NCI-H2196 (cell line): Measurements from ENCODE around the gene SRPK2.
"Not testable (repeated sequence)": the region's sequence is repeated elsewhere in the genome, so short reads cannot be mapped to it uniquely, and the experiment has no call there.

Experiments
- DNase-seq: peaks from one replicate; lab custom pipeline; 2025; ENCODE audit not compliant: unreplicated experiment; lab: John Stamatoyannopoulos, UW

The SRPK2 gene

DNA sequence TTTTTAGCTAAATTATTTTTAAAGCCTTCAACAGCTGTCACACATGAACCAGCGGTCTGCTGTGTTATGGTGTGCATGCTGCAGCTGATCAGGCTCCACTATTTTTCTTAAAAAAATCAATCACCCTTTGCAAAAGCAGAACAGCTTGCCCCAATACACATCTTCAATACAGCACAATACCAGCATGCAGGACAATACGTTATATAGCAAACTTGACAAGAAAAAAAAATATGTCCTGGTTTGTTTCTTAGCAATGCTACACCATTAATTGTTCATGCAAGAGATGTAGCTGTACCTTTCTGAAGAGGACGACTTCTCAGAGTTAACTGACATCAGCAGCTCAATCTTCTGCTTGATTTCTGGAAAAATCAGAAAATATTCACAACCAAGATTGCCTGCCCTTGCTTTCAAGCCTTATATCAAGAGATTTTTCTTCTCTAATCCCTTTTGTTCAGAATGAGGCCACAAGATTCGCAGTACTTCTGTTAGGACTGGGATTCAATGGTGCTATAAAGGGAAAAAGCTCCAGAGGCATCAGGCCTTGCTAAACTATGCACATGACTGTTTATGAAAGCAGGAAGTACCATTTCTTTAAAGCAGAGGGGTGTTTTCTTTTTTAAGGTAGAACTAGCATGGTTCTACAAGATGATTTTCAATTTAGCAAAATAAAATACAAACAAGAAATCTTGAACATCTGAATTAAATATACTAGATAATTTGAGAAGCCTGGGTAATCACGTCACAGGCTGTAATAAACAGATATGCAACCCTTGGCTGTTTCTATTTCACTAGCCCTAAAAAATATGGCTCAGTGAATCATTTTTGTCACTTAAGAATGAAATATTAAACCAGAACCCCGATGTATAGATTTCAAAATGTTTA, 120.0 kb downstream of the SRPK2 start:
- peak; percentile 49 for DNase-seq

DNA sequence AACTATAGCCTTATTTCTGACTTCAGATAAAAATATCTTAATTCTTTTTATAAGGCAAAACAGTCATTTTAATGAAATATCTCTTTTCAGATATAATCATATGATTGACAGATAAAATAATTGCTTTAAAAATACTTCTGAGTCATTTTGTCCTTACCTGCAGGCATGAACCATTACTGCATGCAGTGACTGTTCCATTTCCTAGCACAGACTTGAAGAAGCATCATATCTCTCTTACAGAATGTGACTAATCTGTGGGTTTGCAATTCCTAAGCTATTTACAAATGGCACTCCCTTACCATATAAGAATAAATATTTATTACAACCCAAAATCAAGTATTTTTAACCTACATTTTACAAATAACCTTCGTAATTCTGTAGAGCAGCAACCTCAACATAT, 120.7 kb downstream of the SRPK2 start:
- DNase-seq: no peak

- no peak for DNase-seq
Observed at GRCh38 chr7:105267244-105267643, 121.5 kb downstream of the SRPK2 start.

- no peak for DNase-seq
Observed at GRCh38 chr7:105264707-105265106, 124.0 kb downstream of the SRPK2 start.

DNA sequence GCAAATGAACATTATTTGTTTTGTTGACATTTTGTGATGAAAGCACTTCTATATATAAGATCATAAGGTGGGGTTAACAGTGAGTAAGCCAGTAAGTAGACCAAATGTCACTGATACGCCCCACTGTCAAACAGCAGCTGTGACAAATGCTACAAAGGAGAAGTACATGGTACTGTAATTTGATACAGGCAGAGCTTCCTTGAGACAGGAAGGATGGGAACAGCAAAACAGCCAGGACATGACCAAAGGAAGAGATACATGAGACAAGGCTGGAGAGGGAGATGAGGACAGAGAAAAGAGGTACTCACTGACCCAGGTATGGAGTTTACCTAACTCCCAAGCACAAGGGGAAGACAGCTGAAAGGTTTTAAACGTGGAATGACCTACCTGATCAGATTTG, 127.0 kb downstream of the SRPK2 start:
- DNase-seq: no peak

- DNase-seq: not testable (repeated sequence)
Observed at GRCh38 chr7:105260201-105260871, 128.4 kb downstream of the SRPK2 start.

DNA sequence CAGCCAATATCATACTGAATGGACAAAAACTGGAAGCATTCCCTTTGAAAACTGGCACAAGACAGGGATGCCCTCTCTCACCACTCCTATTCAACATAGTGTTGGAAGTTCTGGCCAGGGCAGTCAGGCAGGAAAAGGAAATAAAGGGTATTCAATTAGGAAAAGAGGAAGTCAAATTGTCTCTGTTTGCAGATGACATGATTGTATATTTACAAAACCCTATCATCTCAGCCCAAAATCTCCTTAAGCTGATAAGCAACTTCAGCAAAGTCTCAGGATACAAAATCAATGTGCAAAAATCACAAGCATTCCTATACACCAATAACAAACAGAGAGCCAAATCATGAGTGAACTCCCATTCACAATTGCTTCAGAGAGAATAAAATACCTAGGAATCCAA, 129.8 kb downstream of the SRPK2 start:
- not testable (repeated sequence) for DNase-seq

DNA sequence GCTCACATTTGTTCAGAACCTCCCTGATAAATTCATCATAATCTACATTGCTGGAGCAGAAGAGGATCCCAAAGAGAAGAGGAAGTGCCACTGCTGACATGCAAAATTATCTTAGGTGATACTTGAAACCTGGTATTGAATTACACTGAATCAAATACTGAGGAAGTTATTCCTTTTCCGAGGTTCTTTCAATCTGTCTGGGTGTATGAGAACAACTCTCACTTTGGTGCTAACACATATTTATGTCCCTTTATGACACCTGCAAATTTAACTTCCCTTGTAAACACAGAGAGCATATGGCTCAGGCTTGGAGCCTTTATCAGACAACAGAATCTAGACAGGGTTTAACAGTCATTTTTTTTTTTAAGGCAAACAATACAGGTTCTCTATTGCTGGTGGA, 131.4 kb downstream of the SRPK2 start:
- no peak for DNase-seq

- DNase-seq: no peak
Observed at GRCh38 chr7:105256761-105257231, 131.9 kb downstream of the SRPK2 start.

- DNase-seq: no peak
Observed at GRCh38 chr7:105250706-105251105, 138.0 kb downstream of the SRPK2 start.

- no peak for DNase-seq
Observed at GRCh38 chr7:105250239-105250638, 138.5 kb downstream of the SRPK2 start.

GRCh38 chr7:105249216-105249615, 139.5 kb downstream of the SRPK2 start:
- no peak for DNase-seq

DNA sequence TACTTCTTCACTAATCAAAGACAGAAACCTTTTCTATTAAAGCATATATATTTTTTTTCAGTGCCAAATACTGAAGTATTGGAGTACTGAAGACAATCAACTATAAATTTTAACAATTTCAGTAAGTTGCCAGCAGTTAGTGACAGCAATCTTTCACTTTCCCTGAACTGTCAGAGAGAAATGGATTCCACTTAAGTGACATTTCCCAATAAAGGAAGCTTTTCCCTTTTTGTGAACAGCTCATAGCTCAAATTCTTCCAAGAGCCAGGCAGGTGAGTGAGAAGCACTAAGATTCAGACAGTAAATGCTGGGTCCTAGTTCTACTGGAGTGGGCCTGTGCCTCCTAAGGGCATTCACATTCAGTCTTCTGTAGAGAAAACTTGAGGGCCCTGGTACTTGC, 142.0 kb downstream of the SRPK2 start:
- DNase-seq: no peak

DNA sequence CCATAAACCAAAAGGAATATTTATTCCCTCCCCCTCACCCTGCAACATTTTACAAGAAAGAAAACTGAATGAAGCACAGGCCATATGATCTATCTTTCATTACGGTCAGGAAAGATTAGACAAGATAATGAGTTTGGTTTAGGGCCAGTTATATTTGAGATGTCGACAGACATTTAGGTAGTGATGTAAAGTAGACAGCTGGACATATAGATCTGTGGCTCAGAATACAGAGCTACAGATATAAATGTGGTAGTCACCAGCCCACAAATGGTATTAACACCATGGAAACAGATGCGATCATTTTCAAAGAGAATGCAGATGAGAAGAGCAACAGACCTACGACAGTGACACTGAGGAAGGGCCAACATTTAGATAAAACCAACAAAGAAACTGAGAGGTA, 142.5 kb downstream of the SRPK2 start:
- DNase-seq: no peak

DNA sequence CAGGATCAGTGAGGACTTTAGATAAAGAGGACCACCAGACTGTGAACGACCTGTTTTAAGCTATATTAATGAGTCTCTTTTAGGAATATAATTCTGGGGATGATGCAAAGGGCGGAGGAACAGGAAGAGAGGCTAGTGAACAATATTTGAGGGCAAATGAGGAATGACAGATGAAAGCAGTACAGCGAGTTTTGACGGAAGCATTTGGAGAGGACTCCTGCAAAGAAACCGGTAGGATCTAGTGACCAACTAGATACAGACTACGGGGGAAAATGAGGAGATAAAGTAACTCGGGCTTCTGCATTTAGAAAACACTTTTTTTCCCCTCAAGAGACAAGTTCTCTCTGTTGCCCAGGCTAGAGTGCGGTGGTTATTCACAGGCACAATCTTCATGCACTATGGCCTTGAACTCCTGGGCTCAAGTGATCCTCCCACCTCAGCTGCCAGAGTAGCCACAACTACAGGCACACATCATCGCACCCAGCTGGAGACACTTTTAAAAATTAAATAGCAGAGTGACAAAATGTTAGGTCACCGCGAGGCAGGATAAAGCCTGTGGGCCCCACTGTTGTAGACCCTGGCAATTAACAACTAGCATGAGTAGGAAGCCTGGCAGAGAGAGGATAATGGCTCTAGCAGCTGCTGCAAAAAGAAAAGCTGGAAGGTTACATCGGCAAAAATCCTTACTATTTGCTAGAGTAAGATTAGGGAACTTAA, 143.2 kb downstream of the SRPK2 start:
- DNase-seq: no peak

- no peak for DNase-seq
Observed at GRCh38 chr7:105244594-105244993, 144.1 kb downstream of the SRPK2 start.

GRCh38 chr7:105241198-105241597, 147.5 kb downstream of the SRPK2 start:
- no peak for DNase-seq

GRCh38 chr7:105238198-105238765, 150.4 kb downstream of the SRPK2 start:
- no peak for DNase-seq

DNA sequence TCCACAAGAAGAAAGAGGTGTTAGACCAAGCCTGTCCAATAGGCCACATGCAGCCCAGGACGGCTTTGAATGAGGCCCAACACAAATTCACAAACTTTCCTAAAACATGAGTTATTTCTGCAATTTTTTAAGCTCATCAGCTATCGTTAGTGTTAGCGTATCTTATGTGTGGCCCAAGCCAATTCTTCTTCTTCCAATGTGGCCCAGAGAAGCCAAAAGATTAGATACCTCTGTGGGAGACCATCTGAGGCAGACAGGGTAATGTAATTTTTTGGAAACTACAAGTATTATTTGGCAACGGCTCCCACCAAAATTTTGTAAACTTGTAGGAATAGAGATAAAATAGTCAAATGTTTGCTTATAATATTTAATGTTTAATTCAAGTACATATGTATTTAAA, 153.8 kb downstream of the SRPK2 start:
- no peak for DNase-seq

DNA sequence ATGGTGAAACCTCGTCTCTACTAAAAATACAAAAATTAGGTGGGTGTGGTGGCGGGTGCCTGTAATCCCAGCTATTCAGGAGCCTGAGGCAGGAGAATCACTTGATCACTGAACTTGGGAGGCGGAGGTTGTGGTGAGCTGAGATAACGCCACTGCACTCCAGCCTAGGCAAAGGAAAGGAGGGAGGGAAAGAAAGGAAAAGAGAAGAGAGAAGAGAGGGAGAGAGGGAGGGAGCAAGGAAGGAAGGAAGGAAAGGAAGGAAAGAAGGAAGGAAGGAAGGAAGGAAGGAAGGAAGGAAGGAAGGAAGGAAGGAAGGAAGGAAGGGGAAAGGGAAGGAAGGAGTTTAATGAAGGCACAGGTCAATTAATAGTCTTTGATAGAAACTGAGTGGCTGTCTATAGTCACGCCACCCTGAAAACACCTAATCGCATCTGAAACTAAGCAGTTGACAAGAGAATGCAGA, 155.9 kb downstream of the SRPK2 start:
- DNase-seq: not testable (repeated sequence)

GRCh38 chr7:105230486-105230885, 158.2 kb downstream of the SRPK2 start:
- no peak for DNase-seq
